Ovary (tissue), 3 donors: Measurements from ENCODE around the gene C4A.

Experiments used
- POLR2A ChIP-seq: fragments of 450-650 bp; IDR thresholded peaks from one replicate; pipeline ENCODE4 v1.6.1; 2017; ENCODE audit warnings: antibody characterized with exemption, mild to moderate bottlenecking, moderate library complexity
- TF ChIP-seq, protein P1 (sequence below), 3 donors: fragments of 450-650 bp in 2 of 3; fragments of 200-600 bp in 1 of 3; IDR thresholded peaks; one replicate each; pipeline versions ENCODE4 v1.5.1 to v1.8.0; 2016 to 2022; ENCODE audit warnings: antibody characterized with exemption in 3 of 3, mild to moderate bottlenecking in 1 of 3
- donor health status: DM: no; HTN: no; CAD: no.

DNA sequence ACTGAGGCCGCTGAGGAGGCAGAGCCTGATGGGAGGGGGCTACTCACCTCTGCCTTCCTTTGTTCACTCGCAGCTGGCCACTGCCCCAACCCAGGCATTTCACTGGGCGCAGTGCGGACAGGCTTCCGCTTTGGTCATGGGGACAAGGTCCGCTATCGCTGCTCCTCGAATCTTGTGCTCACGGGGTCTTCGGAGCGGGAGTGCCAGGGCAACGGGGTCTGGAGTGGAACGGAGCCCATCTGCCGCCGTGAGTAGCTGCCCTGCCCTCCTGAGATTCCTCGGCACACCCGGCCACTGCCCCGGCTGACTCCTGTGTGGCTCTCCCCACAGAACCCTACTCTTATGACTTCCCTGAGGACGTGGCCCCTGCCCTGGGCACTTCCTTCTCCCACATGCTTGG, 48.3 kb upstream of the C4A start:
- TF ChIP-seq, protein P1, sequence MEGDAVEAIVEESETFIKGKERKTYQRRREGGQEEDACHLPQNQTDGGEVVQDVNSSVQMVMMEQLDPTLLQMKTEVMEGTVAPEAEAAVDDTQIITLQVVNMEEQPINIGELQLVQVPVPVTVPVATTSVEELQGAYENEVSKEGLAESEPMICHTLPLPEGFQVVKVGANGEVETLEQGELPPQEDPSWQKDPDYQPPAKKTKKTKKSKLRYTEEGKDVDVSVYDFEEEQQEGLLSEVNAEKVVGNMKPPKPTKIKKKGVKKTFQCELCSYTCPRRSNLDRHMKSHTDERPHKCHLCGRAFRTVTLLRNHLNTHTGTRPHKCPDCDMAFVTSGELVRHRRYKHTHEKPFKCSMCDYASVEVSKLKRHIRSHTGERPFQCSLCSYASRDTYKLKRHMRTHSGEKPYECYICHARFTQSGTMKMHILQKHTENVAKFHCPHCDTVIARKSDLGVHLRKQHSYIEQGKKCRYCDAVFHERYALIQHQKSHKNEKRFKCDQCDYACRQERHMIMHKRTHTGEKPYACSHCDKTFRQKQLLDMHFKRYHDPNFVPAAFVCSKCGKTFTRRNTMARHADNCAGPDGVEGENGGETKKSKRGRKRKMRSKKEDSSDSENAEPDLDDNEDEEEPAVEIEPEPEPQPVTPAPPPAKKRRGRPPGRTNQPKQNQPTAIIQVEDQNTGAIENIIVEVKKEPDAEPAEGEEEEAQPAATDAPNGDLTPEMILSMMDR (IDR thresholded peaks at IDR 0.05), result no peak
- no peak for TF ChIP-seq POLR2A
